Measurements from ENCODE around the gene FAM174C. TPM values are rescaled to one million over a fixed set of nuclear protein-coding genes. Genes with fewer than 3 reads are reported as not detected.

The FAM174C gene
- total and polyA plus RNA-seq, 2 of the 8 experiments (the other 6 are each of a cell fraction or from before 2014, with no cell fraction given) = 44.5 to 125 TPM

GRCh38 chr19:1281569-1282287, 6.4 kb downstream of the FAM174C start (continued):
- TF ChIP-seq CHD7 (IDR thresholded peaks at IDR 0.05; ENCODE audit: insufficient replicate concordance, low read length) (no peak), JUN (IDR thresholded peaks at IDR 0.05; ENCODE audit: low read depth, low read length) (no peak)

Measured in H1 (cell line).